DMS53 treated with DMSO at 0.1 percent for 48 hours (cell line): Measurements from ENCODE around the gene THEMIS.

Source experiments
- DNase-seq: peaks from one replicate; lab custom pipeline; 2025; ENCODE audit not compliant: unreplicated experiment; lab: John Stamatoyannopoulos, UW

Gene THEMIS

DNA sequence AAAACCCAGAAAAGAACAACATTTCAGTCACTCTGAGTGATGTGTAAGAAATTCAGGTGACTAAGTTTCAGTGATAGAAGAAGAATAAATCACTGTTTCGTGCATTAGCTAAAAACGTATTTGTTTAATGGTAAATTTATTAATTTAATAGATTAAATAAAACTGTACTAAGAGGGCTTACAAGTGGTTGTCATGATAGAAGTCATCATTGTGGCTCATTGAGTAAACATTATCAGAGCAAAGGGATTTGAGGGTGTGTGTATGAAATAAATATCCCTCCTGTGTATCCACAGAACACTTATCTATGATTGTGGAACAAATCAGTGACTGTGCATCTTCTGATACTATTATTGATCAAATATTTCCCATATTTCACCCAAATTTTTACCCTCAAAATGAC is 40.1 kb downstream of the THEMIS start:
- DNase-seq: no peak

GRCh38 chr6:127859956-127860355 is 40.9 kb downstream of the THEMIS start:
- DNase-seq: no peak

DNA sequence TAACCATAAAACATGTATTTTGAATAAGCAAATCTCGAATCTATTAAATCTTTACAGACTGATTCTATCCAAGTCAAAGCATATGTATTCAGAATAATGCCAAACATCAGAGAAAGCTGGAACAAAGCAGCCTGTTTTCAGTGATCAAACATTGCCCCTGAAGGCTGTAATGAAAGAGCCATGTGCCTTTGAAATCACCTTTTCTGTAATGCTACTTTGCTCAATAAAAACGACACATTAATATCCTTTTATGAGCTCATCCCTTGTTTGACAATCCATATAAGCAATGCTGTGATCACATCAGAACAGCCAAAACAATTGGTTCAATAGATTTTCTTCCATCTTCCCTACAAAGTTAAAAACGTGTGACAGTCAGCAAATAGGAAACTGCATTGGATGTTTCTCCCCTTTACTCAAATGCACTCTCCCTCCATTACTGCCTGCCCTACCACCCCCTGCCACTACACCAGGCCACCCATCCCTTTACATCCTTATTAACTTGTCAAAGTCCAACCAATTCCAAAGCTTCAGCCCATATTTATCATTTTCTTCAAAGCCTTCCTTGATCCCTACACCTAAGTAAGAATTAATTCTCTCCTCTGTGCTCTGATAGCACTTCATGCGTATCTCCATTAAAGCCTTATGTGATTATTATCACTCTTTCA is 42.0 kb downstream of the THEMIS start:
- DNase-seq: no peak

DNA sequence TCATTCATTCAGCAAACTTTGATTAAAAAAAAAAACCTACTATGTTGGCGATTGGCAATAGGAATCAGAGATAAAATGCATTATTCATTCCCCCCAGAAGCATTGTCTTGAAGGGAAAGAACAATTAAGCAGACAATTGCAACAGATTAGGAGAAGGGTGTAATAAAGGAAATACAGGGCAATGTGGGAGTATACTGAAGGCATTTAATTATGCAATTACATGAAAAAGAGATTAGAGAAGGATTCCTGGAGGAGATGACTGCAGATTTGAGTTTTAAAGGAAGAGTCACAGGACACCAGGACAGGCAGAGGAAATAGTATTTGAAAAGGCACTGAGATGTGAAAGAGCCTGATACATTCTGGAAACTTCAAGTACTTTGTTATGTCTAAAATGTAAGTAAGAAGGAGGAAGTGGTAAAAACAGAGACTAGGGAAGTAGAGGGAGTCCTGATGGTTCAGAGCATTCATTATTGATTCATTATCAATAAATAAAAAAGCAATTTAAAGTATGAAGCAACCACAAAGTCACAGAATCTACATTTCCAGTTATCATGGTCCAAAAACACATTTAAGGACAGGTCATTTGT is 43.7 kb downstream of the THEMIS start:
- DNase-seq: no peak

GRCh38 chr6:127855542-127856159 is 45.2 kb downstream of the THEMIS start:
- DNase-seq: no peak

DNA sequence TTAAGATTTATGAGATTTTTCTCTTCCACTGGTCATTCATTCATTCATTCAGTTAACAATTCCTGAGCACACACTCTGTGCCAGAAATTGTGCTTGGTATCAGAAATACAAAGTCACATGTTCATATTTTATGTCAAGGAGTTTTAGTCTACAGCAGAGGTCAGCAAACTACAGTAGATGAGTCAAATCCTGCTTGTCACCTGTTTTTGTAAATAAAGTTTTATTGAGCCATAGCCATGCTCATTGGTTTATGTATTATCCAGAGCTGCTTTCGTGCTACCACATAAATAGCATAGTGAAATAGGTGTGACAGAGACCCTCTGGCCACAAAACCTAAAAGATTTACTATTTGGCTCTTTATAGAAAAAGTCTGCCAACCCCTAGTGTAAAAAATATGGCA is 46.8 kb downstream of the THEMIS start:
- no peak for DNase-seq

- no peak for DNase-seq
Observed at GRCh38 chr6:127851197-127851596, 49.7 kb downstream of the THEMIS start.

DNA sequence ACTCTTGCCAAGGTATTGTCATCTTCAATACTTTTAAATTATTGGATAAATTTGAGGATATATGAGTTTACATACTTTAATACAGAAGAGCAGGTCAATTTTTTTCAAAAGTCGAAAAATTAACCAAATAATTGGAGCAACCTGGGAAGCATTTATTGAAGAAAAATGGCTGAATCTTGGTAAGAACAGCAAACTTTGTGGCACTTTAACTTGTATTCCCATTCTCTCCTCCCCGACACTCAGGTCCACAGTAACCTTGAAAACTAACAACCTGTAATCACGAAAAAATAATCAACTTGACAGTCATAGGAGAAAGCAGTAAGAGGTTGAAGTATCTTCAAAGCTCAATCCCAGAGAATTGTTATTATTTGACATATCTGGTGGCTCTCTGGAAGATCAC is 55.6 kb downstream of the THEMIS start:
- no peak for DNase-seq

DNA sequence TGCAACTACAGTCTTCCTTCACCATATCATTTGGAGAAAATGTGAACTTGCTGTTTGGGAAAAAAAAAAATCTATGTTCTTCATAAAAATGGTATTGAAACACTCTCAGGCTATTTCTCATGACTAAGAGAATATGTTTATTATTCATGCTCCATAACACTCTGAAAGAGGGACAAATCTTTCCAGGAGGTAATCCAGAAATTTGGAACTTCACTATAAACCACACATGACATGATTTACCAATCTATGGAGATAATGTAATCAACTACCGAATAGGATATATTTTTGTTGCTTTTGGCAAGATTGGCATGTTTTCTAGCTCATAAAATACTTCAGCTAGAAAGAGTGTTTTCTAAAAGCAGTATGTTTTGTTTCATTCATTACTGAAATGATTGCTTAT is 56.3 kb downstream of the THEMIS start:
- DNase-seq: no peak

- no peak for DNase-seq
Observed at GRCh38 chr6:127843582-127843981, 57.3 kb downstream of the THEMIS start.

GRCh38 chr6:127842562-127842961 is 58.3 kb downstream of the THEMIS start:
- no peak for DNase-seq

DNA sequence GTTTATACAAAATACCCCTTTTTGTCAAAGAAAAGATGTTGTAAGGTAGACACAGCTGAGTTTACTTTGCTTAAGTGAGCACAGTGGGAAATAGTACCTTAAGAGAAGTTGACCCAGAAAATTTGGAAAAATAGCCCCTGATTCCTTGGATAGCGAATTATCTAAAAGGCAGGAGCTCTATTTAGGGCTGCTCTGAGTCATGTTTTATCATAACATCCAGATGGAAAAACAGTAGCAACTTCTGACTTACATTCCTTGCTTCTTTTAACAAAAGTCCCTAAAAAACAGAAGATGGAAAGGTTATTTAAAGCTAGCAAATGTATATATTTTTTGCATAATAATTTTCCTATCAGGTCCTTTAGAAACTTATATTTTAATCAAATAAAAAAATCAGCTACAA is 59.0 kb downstream of the THEMIS start:
- DNase-seq: no peak

DNA sequence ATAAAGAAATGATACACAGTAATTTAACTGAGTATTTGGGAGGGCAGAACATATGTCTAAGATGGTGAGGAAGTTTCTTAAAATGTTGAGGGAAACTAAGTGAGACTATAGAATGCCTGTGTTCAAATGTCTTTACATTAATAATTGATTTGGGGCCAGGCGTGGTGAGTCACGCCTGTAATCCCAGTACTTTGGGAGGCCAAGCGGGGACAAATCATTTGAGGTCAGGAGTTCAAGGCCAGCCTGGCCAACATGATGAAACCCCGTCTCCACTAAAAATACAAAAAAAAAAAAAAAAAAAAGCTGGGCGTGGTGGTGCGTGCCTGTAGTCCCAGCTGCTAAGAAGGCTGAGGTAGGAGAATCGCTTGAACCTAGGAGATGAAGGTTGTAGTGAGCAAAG is 66.7 kb downstream of the THEMIS start:
- DNase-seq: no peak

DNA sequence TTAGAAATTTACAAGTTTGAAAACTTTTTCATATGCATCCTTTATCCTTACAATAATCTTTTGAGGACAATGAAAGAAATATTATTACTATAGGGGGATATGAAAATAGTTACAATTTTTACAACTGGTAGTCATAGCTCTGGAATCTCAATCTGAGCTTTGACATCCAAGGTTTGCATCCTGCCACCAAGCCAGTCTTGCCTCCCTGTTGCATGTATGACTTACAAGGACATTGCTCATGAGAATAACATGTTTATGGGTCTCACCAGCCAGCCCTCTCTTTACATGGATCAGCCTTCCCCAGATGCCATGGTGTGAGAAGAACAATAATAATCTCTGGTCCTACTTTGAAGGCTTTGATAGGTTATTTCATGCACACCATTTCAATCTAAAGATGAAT is 67.5 kb downstream of the THEMIS start:
- DNase-seq: no peak

DNA sequence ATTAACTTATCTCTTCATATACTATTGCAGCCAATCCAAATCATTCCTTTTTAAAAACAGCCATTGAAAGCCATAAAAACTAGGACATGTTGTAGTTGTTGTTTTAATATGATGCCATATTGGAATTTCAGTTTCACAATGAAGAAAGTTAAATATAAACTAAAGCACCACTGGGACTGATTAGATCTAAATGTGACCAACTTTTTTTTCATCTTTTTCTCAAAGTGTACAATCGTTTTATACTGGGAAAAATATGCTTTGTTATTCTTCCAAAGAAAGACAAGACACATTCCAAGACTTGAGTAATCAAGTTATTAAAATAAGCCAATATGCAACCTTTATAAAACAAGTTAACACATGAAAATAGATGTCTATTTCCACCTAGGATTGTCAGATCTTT is 68.5 kb downstream of the THEMIS start:
- no peak for DNase-seq

GRCh38 chr6:127824061-127824460 is 76.8 kb downstream of the THEMIS start:
- no peak for DNase-seq

DNA sequence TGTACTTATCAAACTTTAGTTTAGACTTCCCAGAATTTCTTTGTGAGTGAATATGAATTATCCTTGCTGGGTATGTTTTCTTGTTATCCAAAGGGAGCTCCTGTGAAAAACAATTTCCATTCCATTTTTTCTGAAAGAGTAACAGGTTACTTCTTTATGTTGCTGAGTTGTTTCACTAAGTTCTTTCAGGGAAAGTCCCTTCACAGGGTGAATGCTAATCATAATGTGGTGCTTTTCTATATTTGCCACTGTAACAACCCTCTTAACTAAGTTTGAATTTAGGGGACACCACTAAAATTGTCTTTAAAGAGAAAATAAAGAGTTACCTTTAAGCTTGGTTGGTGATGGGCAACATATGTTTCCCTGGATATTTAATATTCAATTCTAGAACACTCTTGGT is 79.4 kb downstream of the THEMIS start:
- DNase-seq: no peak

GRCh38 chr6:127818149-127818548 is 82.7 kb downstream of the THEMIS start:
- no peak for DNase-seq

DNA sequence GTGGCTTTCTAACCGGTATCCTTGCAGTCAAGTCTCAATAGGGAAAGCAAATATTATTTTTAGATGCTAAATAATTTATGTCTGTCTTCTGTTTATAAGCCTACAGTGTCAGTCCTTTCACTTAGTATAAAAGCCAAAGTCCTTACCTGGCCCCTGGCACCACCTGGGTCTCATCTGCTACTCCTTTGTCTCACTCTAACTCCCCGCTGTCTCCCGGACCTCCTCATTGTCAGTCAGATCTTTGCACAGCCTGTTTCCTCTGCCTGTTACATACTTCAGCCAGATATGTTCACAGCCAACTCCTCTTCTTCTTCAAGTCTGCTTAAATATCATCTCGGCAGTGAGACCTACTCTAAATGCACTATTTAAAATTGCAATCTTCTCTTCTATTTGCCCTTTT is 84.2 kb downstream of the THEMIS start:
- no peak for DNase-seq

DNA sequence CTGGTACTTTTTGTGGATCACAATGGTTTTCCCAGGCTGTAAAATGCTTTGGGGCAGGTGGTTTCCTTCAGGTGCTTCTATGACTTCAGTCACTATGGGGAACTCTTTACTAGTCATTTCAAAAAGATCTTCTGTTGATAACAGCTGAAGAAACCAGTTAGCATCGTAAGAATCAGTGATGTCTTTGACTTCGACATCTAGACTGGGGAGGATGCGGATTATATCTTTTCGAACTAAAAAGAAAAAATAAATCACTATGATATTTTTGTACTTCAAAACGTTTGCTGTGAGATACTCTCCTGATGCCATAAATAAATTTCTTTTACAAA is 87.2 kb downstream of the THEMIS start:
- no peak for DNase-seq

DNA sequence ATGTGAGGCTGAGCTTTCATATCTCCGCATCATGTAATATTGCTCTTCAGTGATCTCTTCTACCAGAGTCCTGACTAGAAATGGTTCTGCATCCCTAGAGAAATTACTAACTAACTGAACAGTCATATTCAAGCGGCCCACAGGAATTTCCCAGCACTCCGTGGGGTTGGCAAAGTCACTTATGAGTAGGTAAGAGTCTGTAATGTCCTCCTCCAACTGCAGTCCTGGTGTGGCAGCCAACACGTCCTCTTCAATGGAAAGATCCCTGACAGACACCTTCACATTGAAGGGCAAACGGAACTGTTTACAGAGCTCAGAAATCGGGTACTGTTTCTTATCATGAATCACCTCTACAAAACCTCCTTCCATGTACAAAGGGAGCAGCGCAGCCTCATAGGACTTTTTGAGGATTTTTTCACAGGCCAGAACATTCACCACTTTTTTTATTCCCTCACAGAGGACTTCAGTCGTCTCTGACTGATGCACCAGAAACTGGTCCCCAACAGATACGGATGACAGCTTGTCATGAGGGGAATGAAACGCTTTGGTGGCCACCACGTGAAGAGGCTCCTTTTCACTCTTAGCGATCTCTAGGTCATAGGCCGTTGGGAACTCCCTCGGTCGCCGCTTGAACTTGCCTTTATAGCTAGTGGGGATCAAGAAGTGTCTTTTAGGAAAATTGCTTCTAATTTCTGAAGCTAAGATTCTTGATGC is 87.7 kb downstream of the THEMIS start:
- no peak for DNase-seq

GRCh38 chr6:127811900-127812570 is 88.8 kb downstream of the THEMIS start:
- no peak for DNase-seq
